CD8-positive, alpha-beta memory T cell (primary cell): ENCODE data around the gene AMMECR1. TPM values are rescaled to one million over a fixed set of nuclear protein-coding genes. Genes with fewer than 3 reads are reported as not detected.
"Not testable (repeated sequence)": the region's sequence is repeated elsewhere in the genome, so short reads cannot be mapped to it uniquely, and the experiment has no call there.

Source experiments
- CTCF ChIA-PET: fragments of 350-600 bp; sonication (Branson Sonifier 250); formaldehyde crosslinking; loops from one replicate; lab custom pipeline; 2021; ENCODE audit warnings: antibody characterized with exemption; lab: Charles Lee
- POLR2A ChIA-PET: fragments of 350-600 bp; sonication (Branson Sonifier 250); formaldehyde crosslinking; loops from one replicate; lab custom pipeline; 2021; ENCODE audit warnings: antibody characterized with exemption; lab: Charles Lee
- DNase-seq, 5 donors: peaks; one replicate each; pipeline versions ENCODE4 v3.0.0 to v3.0.0-alpha.2; 2020 to 2022; ENCODE audit warnings: mixed read lengths in 1 of 5
- H3K27ac ChIP-seq: one replicate; pipeline ENCODE4 v1.7.0; 2013; ENCODE audit warnings: low read depth, mild to moderate bottlenecking, low read length, moderate library complexity
- H3K27me3 ChIP-seq: 2 replicates; pipeline ENCODE4 v1.7.0; 2013; ENCODE audit warnings: low read length, mild to moderate bottlenecking; ENCODE audit not compliant: insufficient read depth, poor library complexity, severe bottlenecking
- H3K36me3 ChIP-seq: 2 replicates; pipeline ENCODE4 v1.7.0; 2013; ENCODE audit warnings: mild to moderate bottlenecking, low read length, moderate library complexity; ENCODE audit not compliant: insufficient read depth
- H3K4me1 ChIP-seq: 2 replicates; pipeline ENCODE4 v1.7.0; 2013; ENCODE audit warnings: mild to moderate bottlenecking, low read length, moderate library complexity; ENCODE audit not compliant: insufficient read depth
- H3K4me3 ChIP-seq: 2 replicates; pipeline ENCODE4 v1.7.0; 2013; ENCODE audit warnings: mild to moderate bottlenecking, low read length
- H3K9me3 ChIP-seq: 2 replicates; pipeline ENCODE4 v1.7.0; 2013; ENCODE audit warnings: mild to moderate bottlenecking, low read length
- H3K27ac Mint-ChIP-seq, 8 donors: one replicate each; pipeline ENCODE4 v1.8.0; 2020 to 2021; ENCODE audit warnings: mixed read lengths in 8 of 8, mild to moderate bottlenecking in 6 of 8, inconsistent platforms in 3 of 8, moderate library complexity in 3 of 8
- H3K27me3 Mint-ChIP-seq, 2 donors: one replicate each; pipeline ENCODE4 v1.8.0; 2020 to 2021; ENCODE audit warnings: mixed read lengths in 2 of 2, mild to moderate bottlenecking in 1 of 2, moderate library complexity in 1 of 2
- H3K36me3 Mint-ChIP-seq, 3 donors: one replicate each; pipeline ENCODE4 v1.8.0; 2020 to 2021; ENCODE audit warnings: mixed read lengths in 3 of 3, inconsistent platforms in 1 of 3, mild to moderate bottlenecking in 1 of 3
- H3K4me1 Mint-ChIP-seq, 3 donors: one replicate each; pipeline ENCODE4 v1.8.0; 2020 to 2021; ENCODE audit warnings: mixed read lengths in 3 of 3, inconsistent platforms in 1 of 3, mild to moderate bottlenecking in 1 of 3
- H3K4me3 Mint-ChIP-seq, 7 donors: one replicate each; pipeline ENCODE4 v1.8.0; 2020 to 2021; ENCODE audit warnings: mixed read lengths in 7 of 7, mild to moderate bottlenecking in 6 of 7, moderate library complexity in 4 of 7, inconsistent platforms in 2 of 7
- H3K9me3 Mint-ChIP-seq, 5 donors: one replicate each; pipeline ENCODE4 v1.8.0; 2020 to 2022; ENCODE audit warnings: mixed read lengths in 5 of 5, mild to moderate bottlenecking in 3 of 5, moderate library complexity in 2 of 5, inconsistent platforms in 1 of 5
- polyA plus RNA-seq: library from polyadenylated mRNA; unstranded; fragments of 300-500 nt; fragmentation: Illumina TruSeq; gene quantifications from one replicate; pipeline ENCODE4 v1.2.3, GENCODE V29; 2021
- total RNA-seq, 2 experiments: library from RNA; stranded (reverse); gene quantifications; one replicate each; pipeline ENCODE4 v1.2.3, GENCODE V29; 2021

AMMECR1 gene
- total and polyA plus RNA-seq, 3 experiments from 2014 or later, result 8.0 to 16.6 (median 16.3) TPM

GRCh38 chrX:110333458-110333857, 15.6 kb upstream of the AMMECR1 start:
- H3K4me3 ChIP-seq, H3K4me1 ChIP-seq, H3K27me3 Mint-ChIP-seq, H3K36me3 ChIP-seq, POLR2A ChIA-PET, H3K4me1 Mint-ChIP-seq, H3K27ac ChIP-seq, H3K36me3 Mint-ChIP-seq, CTCF ChIA-PET, H3K27ac Mint-ChIP-seq, DNase-seq, H3K4me3 Mint-ChIP-seq, H3K9me3 ChIP-seq, H3K9me3 Mint-ChIP-seq, H3K27me3 ChIP-seq: not testable (repeated sequence)

- Histone ChIP-seq H3K27ac (no peak overlapping the region), H3K36me3 (no peaks in the 10 kb centered on the region), H3K9me3 (no peaks in the 10 kb centered on the region), H3K4me3 (no peak overlapping the region), H3K27me3 (no peaks in the 10 kb centered on the region), H3K4me1 (no peaks in the 10 kb centered on the region)
- ChIA-PET CTCF (interaction anchor here (0.9 kb wide), 1 partner anchor 163 kb away, joined by 3 read pairs; no protein-coding TSS in a partner anchor), POLR2A (no interaction called here)
- Mint-ChIP-seq H3K4me1 (no peaks in the 10 kb centered on the region), H3K27me3 (peaks cover 0 to 5% of the 10 kb centered on the region in 2 donors), H3K36me3 (no peaks in the 10 kb centered on the region), H3K9me3 (peaks cover 0 to 2% (median 0%) of the 10 kb centered on the region in 5 donors), H3K4me3 (no peak overlapping the region), H3K27ac (no peak overlapping the region)
- no peak for DNase-seq
These were observed 13.7 kb upstream of the AMMECR1 start for GRCh38 chrX:110331444-110332030.

- H3K36me3 Mint-ChIP-seq, DNase-seq, H3K4me3 Mint-ChIP-seq, H3K4me3 ChIP-seq, H3K4me1 ChIP-seq, POLR2A ChIA-PET, CTCF ChIA-PET, H3K27ac ChIP-seq, H3K36me3 ChIP-seq, H3K27me3 Mint-ChIP-seq, H3K4me1 Mint-ChIP-seq, H3K27ac Mint-ChIP-seq, H3K9me3 Mint-ChIP-seq, H3K27me3 ChIP-seq, H3K9me3 ChIP-seq: not testable (repeated sequence)
These were observed 10.7 kb upstream of the AMMECR1 start for GRCh38 chrX:110328613-110329012.

- ChIA-PET POLR2A (no interaction called here), CTCF (no interaction called here)
- no peaks in the 10 kb centered on the region for H3K36me3 ChIP-seq
- Mint-ChIP-seq H3K4me3 (no peak overlapping the region), H3K27me3 (peaks cover 0 to 5% of the 10 kb centered on the region in 2 donors), H3K36me3 (no peaks in the 10 kb centered on the region), H3K4me1 (peaks cover 0 to 3% (median 0%) of the 10 kb centered on the region in 3 donors), H3K9me3 (no peaks in the 10 kb centered on the region), H3K27ac (no peak overlapping the region)
- H3K27ac ChIP-seq, result no peak overlapping the region
- no peak for DNase-seq
- no peaks in the 10 kb centered on the region for H3K9me3 ChIP-seq
- no peak overlapping the region for H3K4me3 ChIP-seq
- H3K27me3 ChIP-seq, result no peaks in the 10 kb centered on the region
- no peaks in the 10 kb centered on the region for H3K4me1 ChIP-seq
These were observed 9.5 kb upstream of the AMMECR1 start for GRCh38 chrX:110327336-110327735.

GRCh38 chrX:110326712-110327111, 8.8 kb upstream of the AMMECR1 start:
- Mint-ChIP-seq H3K9me3 (no peaks in the 10 kb centered on the region), H3K4me1 (peaks cover 4 to 8% (median 5%) of the 10 kb centered on the region in 3 donors), H3K36me3 (no peaks in the 10 kb centered on the region), H3K4me3 (no peak overlapping the region), H3K27ac (no peak overlapping the region), H3K27me3 (peaks cover 0 to 5% of the 10 kb centered on the region in 2 donors)
- no peak for DNase-seq
- ChIA-PET POLR2A (no interaction called here), CTCF (no interaction called here)
- H3K27ac ChIP-seq, result no peak overlapping the region
- no peaks in the 10 kb centered on the region for H3K9me3 ChIP-seq
- no peak overlapping the region for H3K4me3 ChIP-seq
- H3K36me3 ChIP-seq, result no peaks in the 10 kb centered on the region
- no peaks in the 10 kb centered on the region for H3K4me1 ChIP-seq
- no peaks in the 10 kb centered on the region for H3K27me3 ChIP-seq

GRCh38 chrX:110322603-110323002, 4.7 kb upstream of the AMMECR1 start:
- no peak overlapping the region for H3K4me3 ChIP-seq
- H3K9me3 ChIP-seq, result no peaks in the 10 kb centered on the region
- Mint-ChIP-seq H3K27me3 (peaks cover 0 to 12% of the 10 kb centered on the region in 2 donors), H3K27ac (no peak overlapping the region), H3K4me1 (peaks cover 11 to 19% (median 13%) of the 10 kb centered on the region in 3 donors), H3K9me3 (no peaks in the 10 kb centered on the region), H3K4me3 (peak overlapping the region in 2 of 7 donors; percentile 18 to 30), H3K36me3 (peaks cover 0 to 4% (median 0%) of the 10 kb centered on the region in 3 donors)
- ChIA-PET POLR2A (no interaction called here), CTCF (no interaction called here)
- H3K27me3 ChIP-seq, result no peaks in the 10 kb centered on the region
- no peak overlapping the region for H3K27ac ChIP-seq
- DNase-seq, result no peak
- no peaks in the 10 kb centered on the region for H3K36me3 ChIP-seq
- H3K4me1 ChIP-seq, result peaks cover 7% of the 10 kb centered on the region

GRCh38 chrX:110321670-110322069, 3.8 kb upstream of the AMMECR1 start:
- Mint-ChIP-seq H3K9me3 (no peaks in the 10 kb centered on the region), H3K36me3 (peaks cover 0 to 10% (median 0%) of the 10 kb centered on the region in 3 donors), H3K27ac (no peak overlapping the region), H3K4me3 (peak overlapping the region in 1 of 7 donors; percentile 28), H3K27me3 (peaks cover 0 to 12% of the 10 kb centered on the region in 2 donors), H3K4me1 (peaks cover 11 to 19% (median 13%) of the 10 kb centered on the region in 3 donors)
- DNase-seq, result peak in 1 of 5 donors; percentile 7
- Histone ChIP-seq H3K27ac (no peak overlapping the region), H3K4me1 (peaks cover 7% of the 10 kb centered on the region), H3K4me3 (no peak overlapping the region), H3K36me3 (no peaks in the 10 kb centered on the region), H3K9me3 (no peaks in the 10 kb centered on the region), H3K27me3 (no peaks in the 10 kb centered on the region)
- POLR2A ChIA-PET, result interaction anchor here (0.6 kb wide), 1 partner anchor 61 kb away, joined by 3 read pairs; no protein-coding TSS in a partner anchor
- CTCF ChIA-PET, result no interaction called here

- Mint-ChIP-seq H3K9me3 (no peaks in the 10 kb centered on the region), H3K4me1 (peaks cover 12 to 24% (median 18%) of the 10 kb centered on the region in 3 donors), H3K27me3 (peaks cover 0 to 12% of the 10 kb centered on the region in 2 donors), H3K36me3 (peaks cover 0 to 10% (median 0%) of the 10 kb centered on the region in 3 donors), H3K4me3 (no peak overlapping the region), H3K27ac (no peak overlapping the region)
- ChIA-PET POLR2A (interaction anchor here (0.6 kb wide), 1 partner anchor 61 kb away, joined by 3 read pairs; no protein-coding TSS in a partner anchor), CTCF (interaction anchor here (0.7 kb wide), 1 partner anchor 75 kb away, joined by 3 read pairs; no protein-coding TSS in a partner anchor)
- no peaks in the 10 kb centered on the region for H3K27me3 ChIP-seq
- no peaks in the 10 kb centered on the region for H3K9me3 ChIP-seq
- DNase-seq, result no peak
- peaks cover 7% of the 10 kb centered on the region for H3K4me1 ChIP-seq
- no peak overlapping the region for H3K27ac ChIP-seq
- H3K36me3 ChIP-seq, result no peaks in the 10 kb centered on the region
- no peak overlapping the region for H3K4me3 ChIP-seq
These were observed 3.2 kb upstream of the AMMECR1 start for GRCh38 chrX:110321081-110321480.
